ENCODE measurements around the gene BUD31. TPM values are rescaled to one million over a fixed set of nuclear protein-coding genes. Genes with fewer than 3 reads are reported as not detected.
"Not testable (repeated sequence)": the region's sequence is repeated elsewhere in the genome, so short reads cannot be mapped to it uniquely, and the experiment has no call there.

Gene BUD31
- total RNA-seq, 2 experiments from 2014 or later, result 100 to 118 TPM

- ChIA-PET POLR2A (interaction anchor here (0.6 to 1.7 kb wide), 2 partner anchors 22 to 712 kb away, joined by 3 to 4 read pairs; partner anchors contain the start of genes BUD31 and PDAP1), CTCF (ENCODE audit: unreplicated experiment) (interaction anchor here (0.6 kb wide), 1 partner anchor 21 kb away, joined by 3 read pairs; the partner anchor contains the start of gene PDAP1)
- Histone ChIP-seq H3K4me2 (ENCODE audit: low read length) (no peak overlapping the region), H3K36me3 (ENCODE audit: insufficient read depth, low read length) (peaks cover 71% of the 10 kb centered on the region), H3K4me3 (ENCODE audit: low read depth, low read length, poor library complexity, severe bottlenecking) (no peak overlapping the region), H3K9me2 (ENCODE audit: insufficient read depth, low read length) (no peaks in the 10 kb centered on the region), H3K9me3 (ENCODE audit: low read length) (no peaks in the 10 kb centered on the region), H4K20me1 (ENCODE audit: insufficient read depth, low read length) (no peaks in the 10 kb centered on the region), H3K27ac (ENCODE audit: low read depth, low read length, poor library complexity, severe bottlenecking) (no peak overlapping the region), H2AFZ (ENCODE audit: low read length) (no peak overlapping the region), H3K4me1 (ENCODE audit: insufficient read depth, low read length, poor library complexity, severe bottlenecking) (peaks cover 8% of the 10 kb centered on the region), H3K79me2 (ENCODE audit: insufficient read depth, low read depth, low read length) (peaks cover 29% of the 10 kb centered on the region)
- BruUV-seq (replicated peaks), result no TSS peak
- TF ChIP-seq EZH2phosphoT487 (IDR thresholded peaks at IDR 0.05; ENCODE audit: borderline replicate concordance, low read depth, low read length), result no peak
- peak; percentile 75 for TF ChIP-seq CTCF (conservative IDR thresholded peaks at IDR 0.05; ENCODE audit: low read length)
- peak; percentile 70 for DNase-seq (ENCODE audit: low spot score)
- intact Hi-C loops (cut with micrococcal nuclease; ENCODE audit: unreplicated experiment), result loop anchor here (1.0 kb wide), 1 partner anchor 21 kb away; no protein-coding TSS in a partner anchor
These were observed 22.1 kb upstream of the BUD31 start for GRCh38 chr7:99386584-99387238.

GRCh38 chr7:99387239-99387635 lies 21.5 kb upstream of the BUD31 start:
- H2AFZ ChIP-seq (ENCODE audit: low read length); H3K4me1 ChIP-seq (ENCODE audit: insufficient read depth, low read length, poor library complexity, severe bottlenecking); H3K4me2 ChIP-seq (ENCODE audit: low read length); BruUV-seq (replicated peaks); H3K9me3 ChIP-seq (ENCODE audit: low read length); H3K27ac ChIP-seq (ENCODE audit: low read depth, low read length, poor library complexity, severe bottlenecking); H3K4me3 ChIP-seq (ENCODE audit: low read depth, low read length, poor library complexity, severe bottlenecking); H4K20me1 ChIP-seq (ENCODE audit: insufficient read depth, low read length); DNase-seq (ENCODE audit: low spot score); H3K9me2 ChIP-seq (ENCODE audit: insufficient read depth, low read length): not testable (repeated sequence)
- intact Hi-C loops (cut with micrococcal nuclease; ENCODE audit: unreplicated experiment), result loop anchor here (1.0 kb wide), 1 partner anchor 22 kb away; no protein-coding TSS in a partner anchor
- ChIA-PET POLR2A (interaction anchor here (1.7 kb wide), 1 partner anchor 22 kb away, joined by 4 read pairs; the partner anchor contains the start of genes BUD31 and PDAP1), CTCF (ENCODE audit: unreplicated experiment) (interaction anchor here (0.6 kb wide), 1 partner anchor 21 kb away, joined by 3 read pairs; the partner anchor contains the start of gene PDAP1)
- H3K36me3 ChIP-seq (ENCODE audit: insufficient read depth, low read length), result peaks cover 74% of the 10 kb centered on the region
- TF ChIP-seq CTCF (conservative IDR thresholded peaks at IDR 0.05; ENCODE audit: low read length), result peak; percentile 19; the same call in 1 of the 2 replicates
- H3K79me2 ChIP-seq (ENCODE audit: insufficient read depth, low read depth, low read length), result peaks cover 24% of the 10 kb centered on the region

GRCh38 chr7:99387912-99388311 lies 20.9 kb upstream of the BUD31 start:
- no peaks in the 10 kb centered on the region for H4K20me1 ChIP-seq (ENCODE audit: insufficient read depth, low read length)
- H3K36me3 ChIP-seq (ENCODE audit: insufficient read depth, low read length), result peaks cover 80% of the 10 kb centered on the region
- TF ChIP-seq EZH2phosphoT487 (IDR thresholded peaks at IDR 0.05; ENCODE audit: borderline replicate concordance, low read depth, low read length) (no peak), CTCF (conservative IDR thresholded peaks at IDR 0.05; ENCODE audit: low read length) (no peak)
- no peaks in the 10 kb centered on the region for H3K9me2 ChIP-seq (ENCODE audit: insufficient read depth, low read length)
- CTCF ChIA-PET (ENCODE audit: unreplicated experiment), result no interaction called here
- intact Hi-C loops (cut with micrococcal nuclease; ENCODE audit: unreplicated experiment), result loop anchor here (1.0 kb wide), 1 partner anchor 23 kb away; no protein-coding TSS in a partner anchor
- H3K4me2 ChIP-seq (ENCODE audit: low read length), result no peak overlapping the region
- H3K4me3 ChIP-seq (ENCODE audit: low read depth, low read length, poor library complexity, severe bottlenecking), result no peak overlapping the region
- H3K27ac ChIP-seq (ENCODE audit: low read depth, low read length, poor library complexity, severe bottlenecking), result no peak overlapping the region
- no peak for DNase-seq (ENCODE audit: low spot score)
- no peak overlapping the region for H2AFZ ChIP-seq (ENCODE audit: low read length)
- peaks cover 9% of the 10 kb centered on the region for H3K4me1 ChIP-seq (ENCODE audit: insufficient read depth, low read length, poor library complexity, severe bottlenecking)
- POLR2A ChIA-PET, result interaction anchor here (1.7 kb wide), 1 partner anchor 21 kb away, joined by 4 read pairs; the partner anchor contains the start of genes BUD31 and PDAP1
- BruUV-seq (replicated peaks), result no TSS peak
- peaks cover 17% of the 10 kb centered on the region; the same call in 1 of the 2 replicates for H3K79me2 ChIP-seq (ENCODE audit: insufficient read depth, low read depth, low read length)
- no peaks in the 10 kb centered on the region for H3K9me3 ChIP-seq (ENCODE audit: low read length)
